Neural cell (in vitro differentiated cells): ENCODE measurements around the gene B3GALNT2. TPM values are rescaled to one million over a fixed set of nuclear protein-coding genes. Genes with fewer than 3 reads are reported as not detected.

Experiments
- H2AFZ ChIP-seq: fragments of 200-600, 300-800 bp; sonication (generic), shearing (Covaris generic); 2 replicates; pipeline ENCODE4 v1.6.0; 2014; ENCODE audit warnings: low read depth, mild to moderate bottlenecking, antibody characterized with exemption, low read length, moderate library complexity
- H3F3A ChIP-seq: fragments of 200-600 bp; shearing (Covaris generic); 2 replicates; pipeline ENCODE4 v1.6.1; 2016; ENCODE audit warnings: mild to moderate bottlenecking, moderate library complexity, mixed read lengths, antibody characterized with exemption, low read length; ENCODE audit not compliant: insufficient read depth, poor library complexity, severe bottlenecking
- H3K27ac ChIP-seq: fragments of 200-600, 300-800 bp; sonication (generic), shearing (Covaris generic); 2 replicates; pipeline ENCODE4 v1.5.1; 2014; ENCODE audit warnings: mild to moderate bottlenecking, low read length, moderate library complexity
- H3K27me3 ChIP-seq: fragments of 300-800, 200-600 bp; sonication (generic), shearing (Covaris generic); 2 replicates; pipeline ENCODE4 v1.6.0; 2014; ENCODE audit warnings: mild to moderate bottlenecking, low read depth, low read length, moderate library complexity; ENCODE audit not compliant: insufficient read depth
- H3K36me3 ChIP-seq: fragments of 300-800, 200-600 bp; sonication (generic), shearing (Covaris generic); 2 replicates; pipeline ENCODE4 v1.5.1; 2014; ENCODE audit warnings: mild to moderate bottlenecking, antibody characterized with exemption, low read length, moderate library complexity; ENCODE audit not compliant: insufficient read depth
- H3K4me2 ChIP-seq: fragments of 300-800, 200-600 bp; sonication (generic), shearing (Covaris generic); 2 replicates; pipeline ENCODE4 v1.6.0; 2014; ENCODE audit warnings: mild to moderate bottlenecking, low read length
- H3K4me3 ChIP-seq: fragments of 300-800, 200-600 bp; sonication (generic), shearing (Covaris generic); 2 replicates; pipeline ENCODE4 v1.5.1; 2014; ENCODE audit warnings: mild to moderate bottlenecking, low read length, moderate library complexity
- H3K79me2 ChIP-seq: fragments of 200-600 bp; shearing (Covaris generic); replicated peaks from 2 replicates; pipeline ENCODE4 v1.6.0; 2014; ENCODE audit warnings: mild to moderate bottlenecking, low read length, moderate library complexity; ENCODE audit not compliant: insufficient read depth
- H3K9ac ChIP-seq: fragments of 300-800, 200-600 bp; sonication (generic), shearing (Covaris generic); 2 replicates; pipeline ENCODE4 v1.6.1; 2016; ENCODE audit warnings: mild to moderate bottlenecking, low read length, mixed read lengths
- H3K9me2 ChIP-seq: fragments of 200-600 bp; shearing (Covaris generic); 2 replicates; pipeline ENCODE4 v1.6.1; 2016; ENCODE audit warnings: mild to moderate bottlenecking, low read length, mixed read lengths; ENCODE audit not compliant: insufficient read depth
- H3K9me3 ChIP-seq: fragments of 200-600, 300-800 bp; sonication (generic), shearing (Covaris generic); 2 replicates; pipeline ENCODE4 v1.6.1; 2016; ENCODE audit warnings: mild to moderate bottlenecking, mixed run types, low read length, moderate library complexity, mixed read lengths
- H4K20me1 ChIP-seq: fragments of 200-600 bp; shearing (Covaris generic); 2 replicates; pipeline ENCODE4 v1.6.1; 2016; ENCODE audit warnings: mild to moderate bottlenecking, mixed run types; ENCODE audit not compliant: insufficient read depth
- CTCF ChIP-seq: fragments of 450-650 bp; IDR thresholded peaks from 2 replicates; pipeline ENCODE4 v1.5.1; 2014; ENCODE audit warnings: antibody characterized with exemption, mild to moderate bottlenecking, moderate library complexity; ENCODE audit not compliant: poor library complexity, severe bottlenecking
- EP300 ChIP-seq: fragments of 450-650 bp; conservative IDR thresholded peaks from 2 replicates; pipeline ENCODE4 v1.6.1; 2014; ENCODE audit warnings: antibody characterized with exemption, mild to moderate bottlenecking, moderate library complexity; ENCODE audit not compliant: poor library complexity, severe bottlenecking
- EZH2 ChIP-seq: fragments of 200-600, 300-800 bp; shearing (Covaris generic), sonication (generic); IDR thresholded peaks from 2 replicates; pipeline ENCODE4 v1.6.1; 2014; ENCODE audit warnings: antibody characterized with exemption, low read length, borderline replicate concordance, mild to moderate bottlenecking; ENCODE audit not compliant: insufficient read depth, poor library complexity, severe bottlenecking
- MXI1 ChIP-seq: fragments of 450-650 bp; conservative IDR thresholded peaks from 2 replicates; pipeline ENCODE4 v1.6.1; 2014; ENCODE audit warnings: antibody characterized with exemption, mild to moderate bottlenecking; ENCODE audit not compliant: poor library complexity, severe bottlenecking
- POLR2AphosphoS5 ChIP-seq: IDR thresholded peaks from 2 replicates; pipeline ENCODE4 v1.6.1; 2012
- RAD21 ChIP-seq: fragments of 450-650 bp; conservative IDR thresholded peaks from 2 replicates; pipeline ENCODE4 v1.6.1; 2014; ENCODE audit warnings: antibody characterized with exemption, mild to moderate bottlenecking, moderate library complexity
- REST ChIP-seq: IDR thresholded peaks from 2 replicates; pipeline ENCODE4 v1.6.1; 2012; ENCODE audit warnings: borderline replicate concordance
- SMC3 ChIP-seq: fragments of 450-650 bp; conservative IDR thresholded peaks from 2 replicates; pipeline ENCODE4 v1.6.1; 2014; ENCODE audit warnings: antibody characterized with exemption, mild to moderate bottlenecking, moderate library complexity; ENCODE audit not compliant: poor library complexity
- TAF1 ChIP-seq: IDR thresholded peaks from 2 replicates; pipeline ENCODE4 v1.6.1; 2012; ENCODE audit warnings: low read depth
- polyA plus RNA-seq: library from polyadenylated mRNA; depleted of rRNA; stranded (reverse); fragments of >200 nt; gene quantifications from 2 replicates; pipeline ENCODE4 v1.2.3, GENCODE V29; 2014

B3GALNT2 gene
- polyA plus RNA-seq, 1 donor from 2014 or later, result 29.0 TPM

GRCh38 chr1:235408503-235408960 lies 95.7 kb downstream of the B3GALNT2 start:
- Histone ChIP-seq H3K9me3 (no peaks in the 10 kb centered on the region), H3K4me3 (no peak overlapping the region), H3K9me2 (no peaks in the 10 kb centered on the region), H3K4me2 (no peak overlapping the region), H3K27ac (no peak overlapping the region), H3K9ac (no peak overlapping the region), H3K27me3 (no peaks in the 10 kb centered on the region), H4K20me1 (no peaks in the 10 kb centered on the region), H3F3A (no peaks in the 10 kb centered on the region), H2AFZ (no peak overlapping the region), H3K36me3 (no peaks in the 10 kb centered on the region), H3K79me2 (no peaks in the 10 kb centered on the region)
- TF ChIP-seq POLR2AphosphoS5 (no peak), RAD21 (no peak), EP300 (no peak), CTCF (no peak), TAF1 (no peak), MXI1 (no peak), SMC3 (no peak), EZH2 (no peak), REST (no peak)

GRCh38 chr1:235407419-235407818 lies 96.8 kb downstream of the B3GALNT2 start:
- Histone ChIP-seq H3K9me3 (no peaks in the 10 kb centered on the region), H3K9ac (no peak overlapping the region), H3K36me3 (no peaks in the 10 kb centered on the region), H3K4me2 (no peak overlapping the region), H3K27ac (no peak overlapping the region), H3K27me3 (no peaks in the 10 kb centered on the region), H2AFZ (no peak overlapping the region), H3F3A (no peaks in the 10 kb centered on the region), H3K79me2 (no peaks in the 10 kb centered on the region), H3K4me3 (no peak overlapping the region), H4K20me1 (no peaks in the 10 kb centered on the region), H3K9me2 (no peaks in the 10 kb centered on the region)
- no peak for TF ChIP-seq SMC3
- TF ChIP-seq CTCF, result no peak
- no peak for TF ChIP-seq EP300
- no peak for TF ChIP-seq MXI1
- TF ChIP-seq POLR2AphosphoS5, result no peak
- no peak for TF ChIP-seq REST
- no peak for TF ChIP-seq EZH2
- TF ChIP-seq RAD21, result no peak
- no peak for TF ChIP-seq TAF1
